ENCODE results near the gene KCNIP1.
A peak's percentile ranks its signal among the peaks of the same experiment; 100 is the strongest.

The KCNIP1 gene

GRCh38 chr5:170503990-170504596 lies at the start of gene KCNIP1:
TSS of gene KCNIP1 (plus strand) at chr5:170504020.
- DNase-seq (ENCODE audit: low spot score) = no peak

GRCh38 chr5:170463426-170463825 lies 40.4 kb upstream of the KCNIP1 start:
- no peak for DNase-seq (ENCODE audit: low spot score)

GRCh38 chr5:170464280-170465127 lies 39.3 kb upstream of the KCNIP1 start:
- DNase-seq (ENCODE audit: low spot score) = no peak

- DNase-seq (ENCODE audit: low spot score) = no peak
Measured at GRCh38 chr5:170466553-170466952, 37.3 kb upstream of the KCNIP1 start.

GRCh38 chr5:170466988-170467707 lies 36.7 kb upstream of the KCNIP1 start:
- peak; percentile 77 for DNase-seq (ENCODE audit: low spot score)

GRCh38 chr5:170468633-170469285 lies 35.1 kb upstream of the KCNIP1 start:
- DNase-seq (ENCODE audit: low spot score) = no peak

GRCh38 chr5:170469414-170469813 lies 34.4 kb upstream of the KCNIP1 start:
- DNase-seq (ENCODE audit: low spot score) = no peak

GRCh38 chr5:170470275-170470674 lies 33.5 kb upstream of the KCNIP1 start:
- no peak for DNase-seq (ENCODE audit: low spot score)

- DNase-seq (ENCODE audit: low spot score) = no peak
Measured at GRCh38 chr5:170470808-170471404, 32.9 kb upstream of the KCNIP1 start.

- no peak for DNase-seq (ENCODE audit: low spot score)
Measured at GRCh38 chr5:170471551-170472178, 32.2 kb upstream of the KCNIP1 start.

- no peak for DNase-seq (ENCODE audit: low spot score)
Measured at GRCh38 chr5:170473642-170474041, 30.2 kb upstream of the KCNIP1 start.

GRCh38 chr5:170474489-170475274 lies 29.1 kb upstream of the KCNIP1 start:
- DNase-seq (ENCODE audit: low spot score) = no peak

- no peak for DNase-seq (ENCODE audit: low spot score)
Measured at GRCh38 chr5:170475294-170476000, 28.4 kb upstream of the KCNIP1 start.

- DNase-seq (ENCODE audit: low spot score) = no peak
Measured at GRCh38 chr5:170476704-170477103, 27.1 kb upstream of the KCNIP1 start.

- no peak for DNase-seq (ENCODE audit: low spot score)
Measured at GRCh38 chr5:170477906-170478305, 25.9 kb upstream of the KCNIP1 start.

- DNase-seq (ENCODE audit: low spot score) = no peak
Measured at GRCh38 chr5:170478306-170478705, 25.5 kb upstream of the KCNIP1 start.

- DNase-seq (ENCODE audit: low spot score) = peak; percentile 48
Measured at GRCh38 chr5:170479484-170479883, 24.3 kb upstream of the KCNIP1 start.

GRCh38 chr5:170480260-170480659 lies 23.6 kb upstream of the KCNIP1 start:
- no peak for DNase-seq (ENCODE audit: low spot score)

GRCh38 chr5:170481849-170482248 lies 22.0 kb upstream of the KCNIP1 start:
- DNase-seq (ENCODE audit: low spot score) = no peak

- no peak for DNase-seq (ENCODE audit: low spot score)
Measured at GRCh38 chr5:170482511-170482910, 21.3 kb upstream of the KCNIP1 start.
